ENCODE results near the gene MYH9.

DNA sequence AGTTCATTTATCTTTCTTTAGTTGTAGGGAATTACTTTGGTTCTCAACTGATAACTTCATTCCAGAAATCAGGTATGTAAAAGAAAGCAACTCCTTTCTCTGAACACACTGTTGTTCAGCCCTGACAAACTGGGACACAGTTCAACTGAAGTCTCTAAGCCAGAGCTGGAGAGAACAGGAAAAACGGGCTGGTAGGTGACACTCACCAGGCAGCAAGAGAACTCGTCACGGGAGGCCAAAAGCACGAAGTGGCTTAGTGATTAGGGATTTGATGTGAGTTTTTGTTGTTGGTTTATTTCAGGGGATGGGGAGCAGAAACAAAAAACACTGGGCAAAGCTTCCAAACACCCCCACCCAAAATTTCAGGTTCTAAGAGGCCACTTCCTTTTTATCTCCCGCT, 54.1 kb downstream of the MYH9 start:
- TF ChIP-seq CTCF (IDR thresholded peaks at IDR 0.05; ENCODE audit: low read length) (no peak), EZH2 (IDR thresholded peaks at IDR 0.05; ENCODE audit: borderline replicate concordance, low read length) (no peak)

Data from OCI-LY1 (cell line).